MCF 10A (cell line): ENCODE results near the gene ANXA8. TPM values are rescaled to one million over a fixed set of nuclear protein-coding genes. Genes with fewer than 3 reads are reported as not detected.

Experiments
- BruUV-seq: library from RNA; stranded (reverse); fragments of 400-500 nt; replicated peaks from 2 replicates; lab custom pipeline; 2021; lab: Mats Ljungman, UMichigan
- CTCF ChIA-PET: fragments of 300-600 bp; sonication (Branson Sonifier 250); formaldehyde crosslinking; extraction: SDS; loops from one replicate; lab custom pipeline; 2021; ENCODE audit warnings: antibody characterized with exemption, inconsistent platforms; lab: Yijun Ruan, JAX
- POLR2A ChIA-PET: fragments of 300-600, 350-650 bp; sonication (Branson Sonifier 250); formaldehyde crosslinking; extraction: SDS; loops from one replicate; lab custom pipeline; 2020; ENCODE audit warnings: antibody characterized with exemption, inconsistent platforms; lab: Yijun Ruan, JAX
- DNase-seq: peaks from one replicate; pipeline ENCODE4 v3.0.0-alpha.2; 2018; ENCODE audit not compliant: unreplicated experiment
- H3K27ac Mint-ChIP-seq: one replicate; pipeline ENCODE4 v1.8.0; 2022; ENCODE audit warnings: mild to moderate bottlenecking, low read depth, mixed read lengths; ENCODE audit not compliant: unreplicated experiment
- H3K27me3 Mint-ChIP-seq: one replicate; pipeline ENCODE4 v1.8.0; 2022; ENCODE audit warnings: mixed read lengths; ENCODE audit not compliant: insufficient read depth, unreplicated experiment
- H3K36me3 Mint-ChIP-seq: one replicate; pipeline ENCODE4 v1.8.0; 2022; ENCODE audit warnings: mild to moderate bottlenecking, moderate library complexity, mixed read lengths; ENCODE audit not compliant: insufficient read depth, unreplicated experiment
- H3K4me1 Mint-ChIP-seq: one replicate; pipeline ENCODE4 v1.8.0; 2022; ENCODE audit warnings: mixed read lengths; ENCODE audit not compliant: insufficient read depth, unreplicated experiment
- H3K4me3 Mint-ChIP-seq: one replicate; pipeline ENCODE4 v1.8.0; 2022; ENCODE audit warnings: mild to moderate bottlenecking, moderate library complexity, mixed read lengths; ENCODE audit not compliant: unreplicated experiment
- H3K9me3 Mint-ChIP-seq: one replicate; pipeline ENCODE4 v1.8.0; 2022; ENCODE audit warnings: mixed read lengths; ENCODE audit not compliant: unreplicated experiment
- intact Hi-C: fragments of 100-400 bp; cut with micrococcal nuclease; formaldehyde crosslinking; loops from 2 replicates; pipeline ENCODE4 v1.14.1; 2022
- total RNA-seq: library from RNA; stranded (reverse); gene quantifications from 2 replicates; pipeline ENCODE4 v1.2.3, GENCODE V29; 2022
- TF ChIP-seq, protein P1 (sequence below): fragments of 200-600 bp; IDR thresholded peaks from one replicate; pipeline ENCODE4 v1.8.0; 2022; ENCODE audit warnings: antibody characterized with exemption, mild to moderate bottlenecking; ENCODE audit not compliant: unreplicated experiment

Gene ANXA8
- total RNA-seq, 1 experiment from 2014 or later, result 103 TPM

DNA sequence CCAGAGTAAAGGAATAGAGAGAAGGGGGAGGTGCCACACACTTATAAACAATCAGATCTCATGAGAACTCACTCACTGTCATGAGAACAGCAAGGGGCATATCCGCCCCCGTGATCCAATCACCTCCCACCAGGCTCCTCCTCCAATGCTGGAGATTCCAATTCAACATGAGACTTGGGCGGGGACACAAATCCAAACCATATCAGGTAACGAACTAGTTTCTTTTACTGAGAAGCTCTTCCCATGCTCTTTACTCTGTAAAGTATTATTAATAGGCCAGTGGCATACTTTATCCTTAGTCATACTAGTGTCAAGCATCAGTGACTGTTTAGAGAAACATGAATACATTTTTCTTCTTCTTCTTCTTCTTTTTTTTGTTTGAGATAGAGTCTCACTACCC lies 60.4 kb downstream of the ANXA8 start:
- no peaks in the 10 kb centered on the region for H3K9me3 Mint-ChIP-seq
- peaks cover 15% of the 10 kb centered on the region for H3K4me1 Mint-ChIP-seq
- H3K27ac Mint-ChIP-seq, result no peak overlapping the region
- no peaks in the 10 kb centered on the region for H3K36me3 Mint-ChIP-seq
- ChIA-PET POLR2A (no interaction called here), CTCF (no interaction called here)
- H3K27me3 Mint-ChIP-seq, result no peaks in the 10 kb centered on the region
- no TSS peak for BruUV-seq
- TF ChIP-seq, protein P1, sequence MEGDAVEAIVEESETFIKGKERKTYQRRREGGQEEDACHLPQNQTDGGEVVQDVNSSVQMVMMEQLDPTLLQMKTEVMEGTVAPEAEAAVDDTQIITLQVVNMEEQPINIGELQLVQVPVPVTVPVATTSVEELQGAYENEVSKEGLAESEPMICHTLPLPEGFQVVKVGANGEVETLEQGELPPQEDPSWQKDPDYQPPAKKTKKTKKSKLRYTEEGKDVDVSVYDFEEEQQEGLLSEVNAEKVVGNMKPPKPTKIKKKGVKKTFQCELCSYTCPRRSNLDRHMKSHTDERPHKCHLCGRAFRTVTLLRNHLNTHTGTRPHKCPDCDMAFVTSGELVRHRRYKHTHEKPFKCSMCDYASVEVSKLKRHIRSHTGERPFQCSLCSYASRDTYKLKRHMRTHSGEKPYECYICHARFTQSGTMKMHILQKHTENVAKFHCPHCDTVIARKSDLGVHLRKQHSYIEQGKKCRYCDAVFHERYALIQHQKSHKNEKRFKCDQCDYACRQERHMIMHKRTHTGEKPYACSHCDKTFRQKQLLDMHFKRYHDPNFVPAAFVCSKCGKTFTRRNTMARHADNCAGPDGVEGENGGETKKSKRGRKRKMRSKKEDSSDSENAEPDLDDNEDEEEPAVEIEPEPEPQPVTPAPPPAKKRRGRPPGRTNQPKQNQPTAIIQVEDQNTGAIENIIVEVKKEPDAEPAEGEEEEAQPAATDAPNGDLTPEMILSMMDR, result no peak
- intact Hi-C loops, result no loop called here
- H3K4me3 Mint-ChIP-seq, result no peak overlapping the region
- DNase-seq, result no peak

DNA sequence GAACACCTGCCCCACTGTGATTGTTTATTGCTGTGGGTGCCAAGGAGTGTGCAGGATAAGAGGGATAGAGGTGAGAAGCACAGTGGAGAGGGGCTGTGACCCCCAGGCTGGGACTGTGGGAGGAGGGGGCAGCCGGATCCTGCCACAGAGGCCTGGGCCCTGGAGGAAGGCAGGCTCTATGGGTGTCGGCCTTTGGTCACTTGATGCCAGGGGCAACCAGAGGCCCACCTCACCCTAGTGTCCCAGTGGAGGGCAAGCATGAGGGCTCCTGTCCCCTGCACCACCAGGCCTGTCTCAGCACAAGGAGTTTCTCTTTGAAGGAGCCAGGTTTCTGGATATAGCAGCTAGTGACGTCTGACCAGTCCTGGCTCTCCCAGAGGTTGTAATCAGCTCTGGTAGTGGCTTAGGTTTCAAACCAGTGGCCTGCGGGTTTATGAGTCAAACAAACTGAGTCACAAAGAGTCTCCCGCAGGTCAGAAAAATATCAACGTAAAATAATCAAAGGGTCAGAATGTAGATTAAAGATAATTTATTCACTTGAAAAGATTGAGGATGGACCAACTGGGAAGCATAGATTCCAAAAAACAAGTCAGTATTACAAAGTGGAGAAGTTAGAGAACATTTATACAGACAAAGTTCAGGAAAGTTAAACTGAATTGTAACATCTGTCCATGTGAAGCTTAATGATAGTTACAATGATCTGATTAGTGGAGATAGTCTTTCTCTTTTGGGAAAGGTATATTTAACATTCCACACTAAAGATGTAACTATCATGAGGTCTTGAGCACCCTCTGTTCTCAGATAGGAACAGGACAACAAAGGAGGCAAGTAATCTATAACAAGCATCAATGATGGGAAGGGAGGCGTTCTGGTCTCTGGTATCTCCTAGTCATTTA lies 62.6 kb downstream of the ANXA8 start:
- intact Hi-C loops, result no loop called here
- CTCF ChIA-PET, result interaction anchor here (0.7 to 1.6 kb wide), 4 partner anchors 16 to 106 kb away, joined by 3 to 5 read pairs (median 3); no protein-coding TSS in a partner anchor
- peak; percentile 78 for DNase-seq
- H3K4me1 Mint-ChIP-seq, result peaks cover 15% of the 10 kb centered on the region
- no peak overlapping the region for H3K4me3 Mint-ChIP-seq
- H3K27me3 Mint-ChIP-seq, result no peaks in the 10 kb centered on the region
- TF ChIP-seq, protein P1, result no peak
- no peaks in the 10 kb centered on the region for H3K9me3 Mint-ChIP-seq
- no TSS peak for BruUV-seq
- POLR2A ChIA-PET, result interaction anchor here (0.7 to 1.7 kb wide), 4 partner anchors 15 to 117 kb away, joined by 3 to 9 read pairs (median 4); partner anchors contain the start of gene ZNF488
- H3K36me3 Mint-ChIP-seq, result no peaks in the 10 kb centered on the region
- no peak overlapping the region for H3K27ac Mint-ChIP-seq

DNA sequence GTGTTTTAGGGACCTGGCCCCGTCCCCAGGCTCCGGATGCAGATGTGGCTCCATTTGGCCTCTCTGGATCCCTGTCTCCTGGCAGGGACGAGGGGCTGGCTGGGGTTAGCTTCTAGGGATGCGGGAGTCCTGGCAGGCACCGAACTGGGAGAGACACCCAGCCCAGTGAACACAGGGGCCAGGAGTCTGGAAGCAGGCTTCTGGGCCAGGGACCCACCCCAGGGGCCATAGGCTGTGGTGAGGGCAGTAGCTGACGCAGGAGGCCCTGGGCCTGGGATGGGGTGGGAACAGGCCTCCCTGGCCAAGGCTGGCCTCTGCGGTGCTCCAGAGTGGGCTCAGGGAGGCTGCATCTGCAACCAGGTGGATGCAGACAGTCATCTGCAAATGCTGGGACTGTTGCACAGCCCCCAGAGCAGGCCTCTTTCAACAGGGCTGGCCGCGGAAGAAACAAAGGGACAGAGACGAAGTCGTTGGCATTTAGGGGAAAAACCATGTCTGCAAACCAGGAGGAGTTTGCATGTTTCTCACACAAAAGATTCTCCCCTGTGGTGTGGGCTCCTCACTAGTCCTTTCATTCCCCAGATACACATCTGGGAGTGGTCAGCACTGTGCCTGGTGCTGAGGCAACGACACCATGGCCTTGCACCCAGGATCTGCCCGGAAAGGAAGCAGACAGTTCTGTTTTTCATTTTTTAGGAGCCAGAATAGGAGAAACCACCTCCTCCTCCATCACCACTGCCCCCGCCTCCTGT lies 63.4 kb downstream of the ANXA8 start:
- H3K27ac Mint-ChIP-seq, result no peak overlapping the region
- BruUV-seq, result no TSS peak
- peaks cover 15% of the 10 kb centered on the region for H3K4me1 Mint-ChIP-seq
- no peaks in the 10 kb centered on the region for H3K36me3 Mint-ChIP-seq
- H3K27me3 Mint-ChIP-seq, result no peaks in the 10 kb centered on the region
- ChIA-PET POLR2A (interaction anchor here (0.7 to 1.7 kb wide), 2 partner anchors 14 to 117 kb away, joined by 4 to 9 read pairs; no protein-coding TSS in a partner anchor), CTCF (interaction anchor here (1.6 kb wide), 1 partner anchor 25 kb away, joined by 3 read pairs; no protein-coding TSS in a partner anchor)
- intact Hi-C loops, result no loop called here
- DNase-seq, result no peak
- no peak overlapping the region for H3K4me3 Mint-ChIP-seq
- TF ChIP-seq, protein P1, result no peak
- H3K9me3 Mint-ChIP-seq, result no peaks in the 10 kb centered on the region

DNA sequence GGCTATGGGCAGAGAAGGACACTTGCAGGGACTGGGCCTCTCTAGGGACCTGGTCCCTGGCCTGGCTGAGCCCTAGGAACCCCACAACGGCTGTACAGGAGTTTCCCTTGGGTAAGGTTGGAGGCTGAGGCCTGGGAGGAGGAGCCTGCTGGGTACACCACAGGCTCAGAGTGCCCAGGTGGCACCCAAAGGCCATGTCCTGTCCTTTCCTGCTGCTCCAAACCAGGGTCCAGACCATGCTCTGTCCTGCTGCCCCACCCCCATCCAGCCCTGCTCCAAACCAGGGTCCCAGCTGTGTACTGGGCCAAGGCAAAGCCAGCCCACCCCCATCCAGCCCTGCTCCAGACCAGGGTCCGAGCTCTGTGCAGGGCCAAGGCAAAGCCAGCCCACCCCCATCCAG lies 64.5 kb downstream of the ANXA8 start:
- TF ChIP-seq, protein P1, result no peak
- Mint-ChIP-seq H3K4me3 (no peak overlapping the region), H3K27me3 (no peaks in the 10 kb centered on the region), H3K4me1 (peaks cover 15% of the 10 kb centered on the region), H3K27ac (no peak overlapping the region), H3K36me3 (no peaks in the 10 kb centered on the region), H3K9me3 (no peaks in the 10 kb centered on the region)
- no peak for DNase-seq
- ChIA-PET POLR2A (no interaction called here), CTCF (interaction anchor here (0.6 to 1.5 kb wide), 4 partner anchors 9 to 23 kb away, joined by 3 to 5 read pairs (median 3); no protein-coding TSS in a partner anchor)
- intact Hi-C loops, result no loop called here
- no TSS peak for BruUV-seq
